HG03108 (cell line): ENCODE data around the gene EPB41L2.

ENCODE experiments used
- ATAC-seq: cut with Tn5 transposase; IDR thresholded peaks from one replicate; pipeline ENCODE4 v1.9.1; 2021; ENCODE audit warnings: moderate library complexity; ENCODE audit not compliant: unreplicated experiment

The EPB41L2 gene

GRCh38 chr6:130980310-130981032 is 82.6 kb downstream of the EPB41L2 start:
- ATAC-seq = no peak

GRCh38 chr6:130978660-130979396 is 84.2 kb downstream of the EPB41L2 start:
- ATAC-seq = no peak

- ATAC-seq = no peak
Measured at GRCh38 chr6:130978180-130978579, 84.9 kb downstream of the EPB41L2 start.

GRCh38 chr6:130975325-130975724 is 87.7 kb downstream of the EPB41L2 start:
- no peak for ATAC-seq

GRCh38 chr6:130973521-130974277 is 89.3 kb downstream of the EPB41L2 start:
- ATAC-seq = no peak

- ATAC-seq = no peak
Measured at GRCh38 chr6:130971504-130971903, 91.5 kb downstream of the EPB41L2 start.

- ATAC-seq = no peak
Measured at GRCh38 chr6:130970839-130971410, 92.1 kb downstream of the EPB41L2 start.

- ATAC-seq = no peak
Measured at GRCh38 chr6:130969791-130970491, 93.1 kb downstream of the EPB41L2 start.

- ATAC-seq = no peak
Measured at GRCh38 chr6:130969166-130969565, 93.9 kb downstream of the EPB41L2 start.

- no peak for ATAC-seq
Measured at GRCh38 chr6:130968476-130968875, 94.6 kb downstream of the EPB41L2 start.

GRCh38 chr6:130967502-130968445 is 95.3 kb downstream of the EPB41L2 start:
- ATAC-seq = no peak

- ATAC-seq = no peak
Measured at GRCh38 chr6:130966344-130966980, 96.6 kb downstream of the EPB41L2 start.

GRCh38 chr6:130965656-130966055 is 97.4 kb downstream of the EPB41L2 start:
- no peak for ATAC-seq

- ATAC-seq = peak; percentile 43
Measured at GRCh38 chr6:130964808-130965604, 98.0 kb downstream of the EPB41L2 start.

- peak; percentile 37 for ATAC-seq
Measured at GRCh38 chr6:130964289-130964688, 98.8 kb downstream of the EPB41L2 start.

- no peak for ATAC-seq
Measured at GRCh38 chr6:130962966-130963365, 100.1 kb downstream of the EPB41L2 start.

GRCh38 chr6:130961148-130961547 is 101.9 kb downstream of the EPB41L2 start:
- no peak for ATAC-seq

GRCh38 chr6:130959951-130960350 is 103.1 kb downstream of the EPB41L2 start:
- no peak for ATAC-seq
